ENCODE data around the gene ATF2.

Gene ATF2

GRCh38 chr2:175025233-175025632 lies 142.8 kb downstream of the ATF2 start:
- DNase-seq (ENCODE audit: low spot score) = no peak

GRCh38 chr2:175022923-175023322 lies 145.1 kb downstream of the ATF2 start:
- DNase-seq (ENCODE audit: low spot score) = no peak
